COLO668 (cell line): Measurements from ENCODE around the gene MTNR1A.
A peak's percentile ranks its signal among the peaks of the same experiment; 100 is the strongest.

Experiments used
- DNase-seq: peaks from one replicate; lab custom pipeline; 2025; ENCODE audit not compliant: unreplicated experiment; lab: John Stamatoyannopoulos, UW

Gene MTNR1A

GRCh38 chr4:186554914-186555827, at the start of gene MTNR1A:
Gene MTNR1A (minus strand): TSS chr4:186555567. CDS start chr4:186555365, 202 bp downstream.
- peak; percentile 74 for DNase-seq

- peak; percentile 11 for DNase-seq
These were observed 48.9 kb upstream of the MTNR1A start for GRCh38 chr4:186604124-186604807.

GRCh38 chr4:186602978-186603377, 47.6 kb upstream of the MTNR1A start:
- no peak for DNase-seq

- no peak for DNase-seq
These were observed 44.1 kb upstream of the MTNR1A start for GRCh38 chr4:186599483-186599882.

- DNase-seq, result no peak
These were observed 43.3 kb upstream of the MTNR1A start for GRCh38 chr4:186598686-186599085.

- no peak for DNase-seq
These were observed 41.6 kb upstream of the MTNR1A start for GRCh38 chr4:186596850-186597390.

- DNase-seq, result no peak
These were observed 41.0 kb upstream of the MTNR1A start for GRCh38 chr4:186596346-186596745.

GRCh38 chr4:186593587-186593973, 38.2 kb upstream of the MTNR1A start:
- DNase-seq, result no peak

GRCh38 chr4:186592966-186593586, 37.7 kb upstream of the MTNR1A start:
- DNase-seq, result no peak

- DNase-seq, result no peak
These were observed 37.1 kb upstream of the MTNR1A start for GRCh38 chr4:186592445-186592844.

- no peak for DNase-seq
These were observed 36.3 kb upstream of the MTNR1A start for GRCh38 chr4:186591651-186592050.

- DNase-seq, result no peak
These were observed 33.1 kb upstream of the MTNR1A start for GRCh38 chr4:186588503-186588902.

GRCh38 chr4:186587416-186588018, 32.1 kb upstream of the MTNR1A start:
- peak; percentile 57 for DNase-seq

- no peak for DNase-seq
These were observed 30.8 kb upstream of the MTNR1A start for GRCh38 chr4:186586205-186586604.

GRCh38 chr4:186584912-186585311, 29.5 kb upstream of the MTNR1A start:
- DNase-seq, result no peak

GRCh38 chr4:186581421-186581820, 26.1 kb upstream of the MTNR1A start:
- no peak for DNase-seq

- no peak for DNase-seq
These were observed 25.3 kb upstream of the MTNR1A start for GRCh38 chr4:186580669-186581068.

GRCh38 chr4:186570193-186570996, 15.0 kb upstream of the MTNR1A start:
- no peak for DNase-seq

GRCh38 chr4:186569533-186570192, 14.3 kb upstream of the MTNR1A start:
- DNase-seq, result no peak

- no peak for DNase-seq
These were observed 10.7 kb upstream of the MTNR1A start for GRCh38 chr4:186566068-186566467.
